ENCODE data around the gene HPS1. TPM values are rescaled to one million over a fixed set of nuclear protein-coding genes. Genes with fewer than 3 reads are reported as not detected.
"Not testable (repeated sequence)": the region's sequence is repeated elsewhere in the genome, so short reads cannot be mapped to it uniquely, and the experiment has no call there.

The HPS1 gene
- total RNA-seq, 1 donor from 2014 or later, result 34.7 TPM

- no peak overlapping the region for H3K4me3 ChIP-seq (ENCODE audit: insufficient read depth, low read depth, low read length)
- DNase-seq (ENCODE audit: low read depth) (no peak), FAIRE-seq (no peak)
- H3K27me3 ChIP-seq (ENCODE audit: insufficient read depth, low read length), result no peaks in the 10 kb centered on the region
- TF ChIP-seq CTCF (IDR thresholded peaks at IDR 0.05; ENCODE audit: insufficient read depth, low read depth, low read length), result no peak
- no peak for TF ChIP-seq EZH2 (IDR thresholded peaks at IDR 0.05; ENCODE audit: insufficient read depth, low read length)
- H3K4me1 Mint-ChIP-seq (ENCODE audit: low read depth, unreplicated experiment), result peaks cover 26% of the 10 kb centered on the region
- no peak overlapping the region for H2AFZ ChIP-seq (ENCODE audit: low read depth, low read length)
- H3K9me3 ChIP-seq (ENCODE audit: insufficient read depth, low read depth, low read length), result no peaks in the 10 kb centered on the region
- peaks cover 11% of the 10 kb centered on the region for H3K36me3 Mint-ChIP-seq (ENCODE audit: low read depth, unreplicated experiment)
- H3K79me2 ChIP-seq (ENCODE audit: insufficient read depth, low read length), result no peaks in the 10 kb centered on the region
- H3K36me3 ChIP-seq (ENCODE audit: insufficient read depth, low read length), result no peaks in the 10 kb centered on the region
- H3K4me3 Mint-ChIP-seq (ENCODE audit: unreplicated experiment), result no peak overlapping the region
- no peak overlapping the region for H3K9ac ChIP-seq (ENCODE audit: low read length)
- peak overlapping the region; percentile 67 for H3K27ac ChIP-seq (ENCODE audit: low read depth, low read length)
- H3K4me1 ChIP-seq (ENCODE audit: insufficient read depth, low read length), result peaks cover 14% of the 10 kb centered on the region
- no peak overlapping the region for H3K4me2 ChIP-seq (ENCODE audit: low read length)
- H3K27ac Mint-ChIP-seq (ENCODE audit: unreplicated experiment), result peak overlapping the region; percentile 84
- H3K9me3 Mint-ChIP-seq (ENCODE audit: unreplicated experiment), result no peaks in the 10 kb centered on the region
- peaks cover 7% of the 10 kb centered on the region for H3K27me3 Mint-ChIP-seq (ENCODE audit: low read depth, unreplicated experiment)
- no peaks in the 10 kb centered on the region for H4K20me1 ChIP-seq (ENCODE audit: insufficient read depth, low read length)
These were observed 62.9 kb downstream of the HPS1 start for GRCh38 chr10:98383869-98384268.

- not testable (repeated sequence) for H3K27me3 ChIP-seq (ENCODE audit: insufficient read depth, low read length); H3K27me3 Mint-ChIP-seq (ENCODE audit: low read depth, unreplicated experiment); H3K36me3 ChIP-seq (ENCODE audit: insufficient read depth, low read length); H3K79me2 ChIP-seq (ENCODE audit: insufficient read depth, low read length); H3K4me2 ChIP-seq (ENCODE audit: low read length); H3K9me3 Mint-ChIP-seq (ENCODE audit: unreplicated experiment); H3K9ac ChIP-seq (ENCODE audit: low read length); FAIRE-seq; H4K20me1 ChIP-seq (ENCODE audit: insufficient read depth, low read length); H3K4me3 ChIP-seq (ENCODE audit: insufficient read depth, low read depth, low read length); H3K4me3 Mint-ChIP-seq (ENCODE audit: unreplicated experiment); H2AFZ ChIP-seq (ENCODE audit: low read depth, low read length); H3K9me3 ChIP-seq (ENCODE audit: insufficient read depth, low read depth, low read length)
- H3K4me1 Mint-ChIP-seq (ENCODE audit: low read depth, unreplicated experiment), result peaks cover 29% of the 10 kb centered on the region
- peak overlapping the region; percentile 67 for H3K27ac ChIP-seq (ENCODE audit: low read depth, low read length)
- H3K36me3 Mint-ChIP-seq (ENCODE audit: low read depth, unreplicated experiment), result peaks cover 11% of the 10 kb centered on the region
- peaks cover 17% of the 10 kb centered on the region for H3K4me1 ChIP-seq (ENCODE audit: insufficient read depth, low read length)
- peak overlapping the region; percentile 84 for H3K27ac Mint-ChIP-seq (ENCODE audit: unreplicated experiment)
- peak; percentile 86 for DNase-seq (ENCODE audit: low read depth)
These were observed 63.5 kb downstream of the HPS1 start for GRCh38 chr10:98383134-98383667.

GRCh38 chr10:98382691-98383101 lies 64.0 kb downstream of the HPS1 start:
- Histone ChIP-seq H2AFZ (ENCODE audit: low read depth, low read length) (no peak overlapping the region), H3K4me2 (ENCODE audit: low read length) (no peak overlapping the region), H3K27me3 (ENCODE audit: insufficient read depth, low read length) (no peaks in the 10 kb centered on the region), H3K4me3 (ENCODE audit: insufficient read depth, low read depth, low read length) (no peak overlapping the region), H3K36me3 (ENCODE audit: insufficient read depth, low read length) (no peaks in the 10 kb centered on the region), H3K79me2 (ENCODE audit: insufficient read depth, low read length) (no peaks in the 10 kb centered on the region), H3K4me1 (ENCODE audit: insufficient read depth, low read length) (peaks cover 17% of the 10 kb centered on the region), H4K20me1 (ENCODE audit: insufficient read depth, low read length) (no peaks in the 10 kb centered on the region), H3K9me3 (ENCODE audit: insufficient read depth, low read depth, low read length) (no peaks in the 10 kb centered on the region), H3K9ac (ENCODE audit: low read length) (no peak overlapping the region), H3K27ac (ENCODE audit: low read depth, low read length) (peak overlapping the region; percentile 44)
- no peak for FAIRE-seq
- no peak for TF ChIP-seq CTCF (IDR thresholded peaks at IDR 0.05; ENCODE audit: insufficient read depth, low read depth, low read length)
- Mint-ChIP-seq H3K27ac (ENCODE audit: unreplicated experiment) (peak overlapping the region; percentile 84), H3K36me3 (ENCODE audit: low read depth, unreplicated experiment) (peaks cover 11% of the 10 kb centered on the region), H3K9me3 (ENCODE audit: unreplicated experiment) (no peaks in the 10 kb centered on the region), H3K4me1 (ENCODE audit: low read depth, unreplicated experiment) (peaks cover 29% of the 10 kb centered on the region), H3K4me3 (ENCODE audit: unreplicated experiment) (no peak overlapping the region), H3K27me3 (ENCODE audit: low read depth, unreplicated experiment) (peaks cover 2% of the 10 kb centered on the region)
- DNase-seq (ENCODE audit: low read depth), result no peak
